HepG2 (cell line): ENCODE measurements around the gene MYL6. TPM values are rescaled to one million over a fixed set of nuclear protein-coding genes. Genes with fewer than 3 reads are reported as not detected.

Experiments used
- ARHGAP35 ChIP-seq: sonication (generic); formaldehyde crosslinking; IDR thresholded peaks from 2 replicates; pipeline ENCODE4 v1.9.0; 2022; ENCODE audit warnings: mild to moderate bottlenecking, inconsistent platforms, moderate library complexity, missing genetic modification reagents, borderline replicate concordance
- ATF7 ChIP-seq, 2 experiments: fragments of 450-650 bp in 1 of 2; sonication (generic) in 1 of 2; formaldehyde crosslinking in 1 of 2; IDR thresholded peaks; 2 replicates each; pipeline versions ENCODE4 v1.4.0 to v1.6.1; 2016 to 2020; ENCODE audit warnings: antibody characterized with exemption in 1 of 2, mild to moderate bottlenecking in 1 of 2, missing genetic modification reagents in 1 of 2
- DPF2 ChIP-seq: sonication (generic); formaldehyde crosslinking; IDR thresholded peaks from 2 replicates; pipeline ENCODE4 v1.4.0; 2020; ENCODE audit warnings: mild to moderate bottlenecking, low read depth, missing genetic modification reagents, borderline replicate concordance
- EED ChIP-seq: sonication (generic); formaldehyde crosslinking; IDR thresholded peaks from 2 replicates; pipeline ENCODE4 v1.5.0; 2020; ENCODE audit warnings: mild to moderate bottlenecking, missing genetic modification reagents
- KDM1A ChIP-seq: IDR thresholded peaks from 2 replicates; pipeline ENCODE4 v1.6.1; 2016; ENCODE audit warnings: missing compliant biosample characterization
- LCORL ChIP-seq, 2 experiments: fragments of 450-650 bp in 1 of 2; sonication (generic) in 1 of 2; formaldehyde crosslinking in 1 of 2; IDR thresholded peaks; 2 replicates each; pipeline versions ENCODE4 v1.5.0 to v1.6.1; 2017 to 2020; ENCODE audit warnings: antibody characterized with exemption in 1 of 2, missing genetic modification reagents in 1 of 2
- MAFF ChIP-seq: IDR thresholded peaks from 2 replicates; pipeline ENCODE4 v1.6.1; 2011; ENCODE audit warnings: low read depth, low read length, improper control_type of control experiment
- NFE2 ChIP-seq: sonication (generic); formaldehyde crosslinking; IDR thresholded peaks from 2 replicates; pipeline ENCODE4 v1.4.0; 2020; ENCODE audit warnings: missing genetic modification reagents
- ZFP36 ChIP-seq: fragments of 150-350 bp; IDR thresholded peaks from 2 replicates; pipeline ENCODE4 v1.6.1; 2018; ENCODE audit warnings: borderline replicate concordance, low read length, low read depth; ENCODE audit not compliant: partially characterized antibody
- ZFP36L2 ChIP-seq: sonication (generic); formaldehyde crosslinking; IDR thresholded peaks from 2 replicates; pipeline ENCODE4 v1.4.0; 2020; ENCODE audit warnings: missing genetic modification reagents
- ZNF263 ChIP-seq: sonication (generic); formaldehyde crosslinking; IDR thresholded peaks from 2 replicates; pipeline ENCODE4 v1.4.0; 2020; ENCODE audit warnings: missing genetic modification reagents
- ZNF335 ChIP-seq: sonication (generic); formaldehyde crosslinking; IDR thresholded peaks from 2 replicates; pipeline ENCODE4 v1.4.0; 2020; ENCODE audit warnings: missing genetic modification reagents
- ZNF644 ChIP-seq: IDR thresholded peaks from 2 replicates; pipeline ENCODE4 v1.6.1; 2016; ENCODE audit warnings: low read depth
- ZNF790 ChIP-seq: sonication (generic); formaldehyde crosslinking; IDR thresholded peaks from 2 replicates; pipeline ENCODE4 v1.8.0; 2022; ENCODE audit warnings: missing genetic modification reagents, mild to moderate bottlenecking, borderline replicate concordance
- polyA plus RNA-seq, 8 experiments: library from polyadenylated mRNA; depleted of rRNA in 3 of 8; stranded (reverse) in 7 of 8; unstranded in 1 of 8; fragments of >200 nt; fragmentation: Illumina TruSeq in 4 of 8; extraction: Trizol in 4 of 8; gene quantifications; 2 replicates each; pipeline versions ENCODE4 v1.2.1 to v1.2.3, GENCODE V29; 2011 to 2016; ENCODE audit warnings: low read depth in 4 of 8, missing spikeins in 1 of 8, mixed read lengths in 1 of 8; ENCODE audit not compliant: insufficient read depth in 1 of 8
- total RNA-seq, 5 experiments: library from RNA; depleted of rRNA; stranded (reverse); fragments of >200 nt; fragmentation: Illumina TruSeq; extraction: Trizol; gene quantifications; 2 replicates each; pipeline ENCODE4 v1.2.3, GENCODE V29; 2016; ENCODE audit warnings: low read depth in 1 of 5
- TF ChIP-seq, protein P1 (sequence below): sonication (generic); formaldehyde crosslinking; IDR thresholded peaks from 2 replicates; pipeline ENCODE4 v1.4.0; 2020; ENCODE audit warnings: missing genetic modification reagents, borderline replicate concordance
- TF ChIP-seq, protein P2 (sequence below): sonication (generic); formaldehyde crosslinking; IDR thresholded peaks from 2 replicates; pipeline ENCODE4 v1.8.1; 2022; ENCODE audit warnings: low read depth, mild to moderate bottlenecking, missing genetic modification reagents
- TF ChIP-seq, protein P3 (sequence below): sonication (generic); formaldehyde crosslinking; conservative IDR thresholded peaks from 2 replicates; pipeline ENCODE4 v1.8.0; 2022; ENCODE audit warnings: missing genetic modification reagents
- TF ChIP-seq, protein P4 (sequence below): sonication (generic); formaldehyde crosslinking; IDR thresholded peaks from 2 replicates; pipeline ENCODE4 v1.5.0; 2020; ENCODE audit warnings: missing genetic modification reagents
- TF ChIP-seq, protein P5 (sequence below): sonication (generic); formaldehyde crosslinking; IDR thresholded peaks from 2 replicates; pipeline ENCODE4 v1.4.0; 2020; ENCODE audit warnings: mild to moderate bottlenecking, missing genetic modification reagents

The MYL6 gene
- total and polyA plus RNA-seq, 2 of the 13 experiments (the other 11 are each of a cell fraction or from before 2014, with no cell fraction given), result 1,127 to 1,192 TPM

DNA sequence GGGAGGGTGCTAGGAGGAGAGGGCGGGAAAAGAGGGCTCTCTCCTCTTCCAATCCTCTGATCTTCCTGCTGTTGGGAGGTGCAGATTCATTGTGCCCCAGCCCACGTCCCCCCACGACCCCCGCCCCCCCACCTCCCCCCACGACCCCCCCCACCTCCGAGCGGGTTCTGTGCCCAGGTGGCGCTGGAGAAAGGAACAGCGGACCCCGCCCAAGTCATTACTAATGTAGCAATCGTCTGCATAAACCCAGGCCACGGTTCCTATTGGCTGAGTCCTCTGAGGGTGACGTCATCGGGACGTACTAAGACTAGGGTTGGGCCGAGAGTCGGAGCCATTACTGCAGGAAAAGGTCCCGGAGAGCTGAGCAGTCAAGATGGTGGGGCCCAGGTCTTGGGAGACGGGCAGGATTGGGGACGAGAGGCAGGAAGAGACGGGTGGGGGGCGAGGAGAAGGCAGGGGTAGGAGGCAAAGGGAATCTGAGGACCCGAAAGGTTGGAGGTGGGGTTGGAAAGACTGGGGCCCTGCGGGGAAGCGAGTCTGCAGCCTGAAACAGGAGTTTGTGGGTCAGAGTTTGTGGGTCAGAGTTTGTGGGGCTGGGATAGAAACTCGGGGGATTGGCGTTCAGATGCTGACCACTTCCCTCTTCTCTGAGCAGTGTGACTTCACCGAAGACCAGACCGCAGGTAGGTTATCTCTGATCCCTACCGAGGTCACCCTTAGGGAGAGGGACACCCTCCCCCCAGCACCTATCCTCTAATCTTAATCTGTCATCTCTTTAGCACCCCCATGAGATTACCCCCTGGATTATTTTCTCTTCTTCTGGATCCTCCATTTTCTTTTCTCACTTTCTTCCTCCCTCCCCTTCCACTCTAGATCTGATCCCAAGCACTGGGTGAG, at the start of gene MYL6 (continued):
- TF ChIP-seq, protein P1, sequence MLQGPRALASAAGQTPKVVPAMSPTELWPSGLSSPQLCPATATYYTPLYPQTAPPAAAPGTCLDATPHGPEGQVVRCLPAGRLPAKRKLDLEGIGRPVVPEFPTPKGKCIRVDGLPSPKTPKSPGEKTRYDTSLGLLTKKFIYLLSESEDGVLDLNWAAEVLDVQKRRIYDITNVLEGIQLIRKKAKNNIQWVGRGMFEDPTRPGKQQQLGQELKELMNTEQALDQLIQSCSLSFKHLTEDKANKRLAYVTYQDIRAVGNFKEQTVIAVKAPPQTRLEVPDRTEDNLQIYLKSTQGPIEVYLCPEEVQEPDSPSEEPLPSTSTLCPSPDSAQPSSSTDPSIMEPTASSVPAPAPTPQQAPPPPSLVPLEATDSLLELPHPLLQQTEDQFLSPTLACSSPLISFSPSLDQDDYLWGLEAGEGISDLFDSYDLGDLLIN (CRISPR knock-in tag), result no peak
- TF ChIP-seq ZFP36L2 (no peak), ZNF644 (CRISPR knock-in tag) (no peak), ZNF790 (CRISPR knock-in tag) (no peak), EED (CRISPR knock-in tag) (0 out of 2 replicates have a peak, but pooled peaks have one; percentile 44), ATF7 (IDR thresholded peaks at IDR 0.05) (peak; percentile 100), ATF7 (CRISPR knock-in tag; IDR thresholded peaks at IDR 0.05) (peak; percentile 99), KDM1A (CRISPR knock-in tag) (no peak), LCORL (IDR thresholded peaks at IDR 0.05) (no peak), LCORL (CRISPR knock-in tag; IDR thresholded peaks at IDR 0.05) (peak; percentile 36; the same call in 1 of the 2 replicates), ZFP36 (no peak), ZNF263 (CRISPR knock-in tag) (no peak), NFE2 (CRISPR knock-in tag) (no peak), DPF2 (CRISPR knock-in tag) (no peak), ARHGAP35 (CRISPR knock-in tag) (peak; percentile 48; the same call in 1 of the 2 replicates), ZNF335 (CRISPR knock-in tag) (0 out of 2 replicates have a peak, but pooled peaks have one; percentile 13), MAFF (no peak)
- TF ChIP-seq, protein P2, sequence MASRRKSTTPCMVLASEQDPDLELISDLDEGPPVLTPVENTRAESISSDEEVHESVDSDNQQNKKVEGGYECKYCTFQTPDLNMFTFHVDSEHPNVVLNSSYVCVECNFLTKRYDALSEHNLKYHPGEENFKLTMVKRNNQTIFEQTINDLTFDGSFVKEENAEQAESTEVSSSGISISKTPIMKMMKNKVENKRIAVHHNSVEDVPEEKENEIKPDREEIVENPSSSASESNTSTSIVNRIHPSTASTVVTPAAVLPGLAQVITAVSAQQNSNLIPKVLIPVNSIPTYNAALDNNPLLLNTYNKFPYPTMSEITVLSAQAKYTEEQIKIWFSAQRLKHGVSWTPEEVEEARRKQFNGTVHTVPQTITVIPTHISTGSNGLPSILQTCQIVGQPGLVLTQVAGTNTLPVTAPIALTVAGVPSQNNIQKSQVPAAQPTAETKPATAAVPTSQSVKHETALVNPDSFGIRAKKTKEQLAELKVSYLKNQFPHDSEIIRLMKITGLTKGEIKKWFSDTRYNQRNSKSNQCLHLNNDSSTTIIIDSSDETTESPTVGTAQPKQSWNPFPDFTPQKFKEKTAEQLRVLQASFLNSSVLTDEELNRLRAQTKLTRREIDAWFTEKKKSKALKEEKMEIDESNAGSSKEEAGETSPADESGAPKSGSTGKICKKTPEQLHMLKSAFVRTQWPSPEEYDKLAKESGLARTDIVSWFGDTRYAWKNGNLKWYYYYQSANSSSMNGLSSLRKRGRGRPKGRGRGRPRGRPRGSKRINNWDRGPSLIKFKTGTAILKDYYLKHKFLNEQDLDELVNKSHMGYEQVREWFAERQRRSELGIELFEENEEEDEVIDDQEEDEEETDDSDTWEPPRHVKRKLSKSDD (CRISPR knock-in tag), result peak; percentile 88
- TF ChIP-seq, protein P3, sequence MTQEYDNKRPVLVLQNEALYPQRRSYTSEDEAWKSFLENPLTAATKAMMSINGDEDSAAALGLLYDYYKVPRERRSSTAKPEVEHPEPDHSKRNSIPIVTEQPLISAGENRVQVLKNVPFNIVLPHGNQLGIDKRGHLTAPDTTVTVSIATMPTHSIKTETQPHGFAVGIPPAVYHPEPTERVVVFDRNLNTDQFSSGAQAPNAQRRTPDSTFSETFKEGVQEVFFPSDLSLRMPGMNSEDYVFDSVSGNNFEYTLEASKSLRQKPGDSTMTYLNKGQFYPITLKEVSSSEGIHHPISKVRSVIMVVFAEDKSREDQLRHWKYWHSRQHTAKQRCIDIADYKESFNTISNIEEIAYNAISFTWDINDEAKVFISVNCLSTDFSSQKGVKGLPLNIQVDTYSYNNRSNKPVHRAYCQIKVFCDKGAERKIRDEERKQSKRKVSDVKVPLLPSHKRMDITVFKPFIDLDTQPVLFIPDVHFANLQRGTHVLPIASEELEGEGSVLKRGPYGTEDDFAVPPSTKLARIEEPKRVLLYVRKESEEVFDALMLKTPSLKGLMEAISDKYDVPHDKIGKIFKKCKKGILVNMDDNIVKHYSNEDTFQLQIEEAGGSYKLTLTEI (CRISPR knock-in tag), result no peak
- TF ChIP-seq, protein P4, sequence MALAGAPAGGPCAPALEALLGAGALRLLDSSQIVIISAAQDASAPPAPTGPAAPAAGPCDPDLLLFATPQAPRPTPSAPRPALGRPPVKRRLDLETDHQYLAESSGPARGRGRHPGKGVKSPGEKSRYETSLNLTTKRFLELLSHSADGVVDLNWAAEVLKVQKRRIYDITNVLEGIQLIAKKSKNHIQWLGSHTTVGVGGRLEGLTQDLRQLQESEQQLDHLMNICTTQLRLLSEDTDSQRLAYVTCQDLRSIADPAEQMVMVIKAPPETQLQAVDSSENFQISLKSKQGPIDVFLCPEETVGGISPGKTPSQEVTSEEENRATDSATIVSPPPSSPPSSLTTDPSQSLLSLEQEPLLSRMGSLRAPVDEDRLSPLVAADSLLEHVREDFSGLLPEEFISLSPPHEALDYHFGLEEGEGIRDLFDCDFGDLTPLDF (CRISPR knock-in tag), result no peak
- TF ChIP-seq, protein P5, sequence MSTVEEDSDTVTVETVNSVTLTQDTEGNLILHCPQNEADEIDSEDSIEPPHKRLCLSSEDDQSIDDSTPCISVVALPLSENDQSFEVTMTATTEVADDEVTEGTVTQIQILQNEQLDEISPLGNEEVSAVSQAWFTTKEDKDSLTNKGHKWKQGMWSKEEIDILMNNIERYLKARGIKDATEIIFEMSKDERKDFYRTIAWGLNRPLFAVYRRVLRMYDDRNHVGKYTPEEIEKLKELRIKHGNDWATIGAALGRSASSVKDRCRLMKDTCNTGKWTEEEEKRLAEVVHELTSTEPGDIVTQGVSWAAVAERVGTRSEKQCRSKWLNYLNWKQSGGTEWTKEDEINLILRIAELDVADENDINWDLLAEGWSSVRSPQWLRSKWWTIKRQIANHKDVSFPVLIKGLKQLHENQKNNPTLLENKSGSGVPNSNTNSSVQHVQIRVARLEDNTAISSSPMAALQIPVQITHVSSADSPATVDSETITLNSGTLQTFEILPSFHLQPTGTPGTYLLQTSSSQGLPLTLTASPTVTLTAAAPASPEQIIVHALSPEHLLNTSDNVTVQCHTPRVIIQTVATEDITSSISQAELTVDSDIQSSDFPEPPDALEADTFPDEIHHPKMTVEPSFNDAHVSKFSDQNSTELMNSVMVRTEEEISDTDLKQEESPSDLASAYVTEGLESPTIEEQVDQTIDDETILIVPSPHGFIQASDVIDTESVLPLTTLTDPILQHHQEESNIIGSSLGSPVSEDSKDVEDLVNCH (CRISPR knock-in tag), result no peak
